SU-DHL-6 (cell line): ENCODE measurements around the gene TGFB1.

Experiments
- H2AFZ ChIP-seq: fragments of 200-600 bp; sonication (generic); 2 replicates; pipeline ENCODE4 v1.6.1; 2014; ENCODE audit warnings: low read depth, mild to moderate bottlenecking, moderate library complexity, mixed read lengths, antibody characterized with exemption, low read length; ENCODE audit not compliant: severe bottlenecking
- H3F3A ChIP-seq: fragments of 200-600 bp; shearing (Covaris generic); 2 replicates; pipeline ENCODE4 v1.6.0; 2016; ENCODE audit warnings: antibody characterized with exemption, mild to moderate bottlenecking; ENCODE audit not compliant: insufficient read depth
- H3K27ac ChIP-seq: fragments of 200-600 bp; sonication (generic); 2 replicates; pipeline ENCODE4 v1.5.1; 2016; ENCODE audit warnings: low read depth, mild to moderate bottlenecking, low read length, moderate library complexity, mixed read lengths
- H3K27me3 ChIP-seq: fragments of 200-600 bp; sonication (generic), shearing (Covaris generic); 2 replicates; pipeline ENCODE4 v1.6.0; 2014; ENCODE audit warnings: mild to moderate bottlenecking, low read length
- H3K36me3 ChIP-seq: fragments of 200-600 bp; sonication (generic); 2 replicates; pipeline ENCODE4 v1.6.1; 2014; ENCODE audit warnings: mild to moderate bottlenecking, low read length, mixed read lengths
- H3K4me2 ChIP-seq: fragments of 300-600, 200-600 bp; shearing (Covaris generic), sonication (generic); 2 replicates; pipeline ENCODE4 v1.6.0; 2014; ENCODE audit warnings: low read length, low read depth, mild to moderate bottlenecking; ENCODE audit not compliant: poor library complexity, severe bottlenecking
- H3K4me3 ChIP-seq: fragments of 200-600 bp; sonication (generic); 2 replicates; pipeline ENCODE4 v1.5.1; 2014; ENCODE audit warnings: antibody characterized with exemption, low read length, mild to moderate bottlenecking, mixed read lengths; ENCODE audit not compliant: insufficient read depth, poor library complexity, severe bottlenecking
- H3K79me2 ChIP-seq: fragments of 200-600 bp; sonication (generic); 2 replicates; pipeline ENCODE4 v1.6.1; 2014; ENCODE audit warnings: mild to moderate bottlenecking, low read length, moderate library complexity; ENCODE audit not compliant: insufficient read depth
- H3K9ac ChIP-seq: fragments of 200-600 bp; sonication (generic); 2 replicates; pipeline ENCODE4 v1.7.0; 2014; ENCODE audit warnings: mild to moderate bottlenecking, low read length
- H3K9me2 ChIP-seq: fragments of 200-600 bp; sonication (generic); replicated peaks from 2 replicates; pipeline ENCODE4 v1.6.1; 2014; ENCODE audit warnings: low read length; ENCODE audit not compliant: insufficient read depth
- H3K9me3 ChIP-seq: fragments of 200-600 bp; sonication (generic); 2 replicates; pipeline ENCODE4 v1.6.1; 2014; ENCODE audit warnings: low read length, mixed read lengths; ENCODE audit not compliant: insufficient read depth
- H4K20me1 ChIP-seq: fragments of 200-600 bp; sonication (generic); 2 replicates; pipeline ENCODE4 v1.6.1; 2014; ENCODE audit warnings: low read depth, mild to moderate bottlenecking, antibody characterized with exemption, low read length, moderate library complexity, mixed read lengths
- CTCF ChIP-seq: fragments of 200-600 bp; sonication (generic); IDR thresholded peaks from one replicate; pipeline ENCODE4 v1.5.1; 2017; ENCODE audit warnings: antibody characterized with exemption, mild to moderate bottlenecking, low read length, moderate library complexity; ENCODE audit not compliant: insufficient read depth, poor library complexity, severe bottlenecking
- EZH2phosphoT487 ChIP-seq: fragments of 200-600 bp; sonication (generic), shearing (Covaris generic); conservative IDR thresholded peaks from 2 replicates; pipeline ENCODE4 v1.6.1; 2018; ENCODE audit warnings: mild to moderate bottlenecking, antibody characterized with exemption, low read length, moderate library complexity, mixed read lengths

The TGFB1 gene

GRCh38 chr19:41344162-41344561 lies 9.6 kb downstream of the TGFB1 start:
- Histone ChIP-seq H3K27ac (no peak overlapping the region), H3K4me2 (no peak overlapping the region), H3K36me3 (peaks cover 7% of the 10 kb centered on the region; the same call in 1 of the 2 replicates), H3K9me3 (no peaks in the 10 kb centered on the region), H4K20me1 (no peaks in the 10 kb centered on the region), H3K79me2 (peaks cover 12% of the 10 kb centered on the region), H2AFZ (no peak overlapping the region), H3K27me3 (no peaks in the 10 kb centered on the region), H3K9ac (no peak overlapping the region), H3K9me2 (no peaks in the 10 kb centered on the region), H3F3A (no peaks in the 10 kb centered on the region), H3K4me3 (no peak overlapping the region)
- TF ChIP-seq CTCF (no peak), EZH2phosphoT487 (no peak)

GRCh38 chr19:41341669-41342490 lies 11.8 kb downstream of the TGFB1 start:
- Histone ChIP-seq H2AFZ (no peak overlapping the region), H3F3A (no peaks in the 10 kb centered on the region), H3K4me3 (no peak overlapping the region), H3K9me3 (no peaks in the 10 kb centered on the region), H3K27me3 (no peaks in the 10 kb centered on the region), H3K4me2 (no peak overlapping the region), H4K20me1 (no peaks in the 10 kb centered on the region), H3K9ac (no peak overlapping the region), H3K27ac (no peak overlapping the region), H3K9me2 (no peaks in the 10 kb centered on the region), H3K79me2 (peaks cover 4% of the 10 kb centered on the region), H3K36me3 (peaks cover 4% of the 10 kb centered on the region; the same call in 1 of the 2 replicates)
- no peak for TF ChIP-seq EZH2phosphoT487
- no peak for TF ChIP-seq CTCF

GRCh38 chr19:41339936-41340335 lies 13.8 kb downstream of the TGFB1 start:
- Histone ChIP-seq H3K9me3 (no peaks in the 10 kb centered on the region), H3K36me3 (peaks cover 4% of the 10 kb centered on the region; the same call in 1 of the 2 replicates), H3F3A (no peaks in the 10 kb centered on the region), H3K4me2 (no peak overlapping the region), H3K27me3 (no peaks in the 10 kb centered on the region), H3K9me2 (no peaks in the 10 kb centered on the region), H4K20me1 (no peaks in the 10 kb centered on the region), H3K27ac (no peak overlapping the region), H2AFZ (no peak overlapping the region), H3K9ac (no peak overlapping the region), H3K79me2 (peaks cover 4% of the 10 kb centered on the region), H3K4me3 (no peak overlapping the region)
- TF ChIP-seq CTCF (no peak), EZH2phosphoT487 (no peak)
